ENCODE measurements around the gene LARGE1. TPM values are rescaled to one million over a fixed set of nuclear protein-coding genes. Genes with fewer than 3 reads are reported as not detected.

Gene LARGE1
- total and polyA plus RNA-seq, 9 of the 15 experiments (the other 6 are each of a cell fraction or from before 2014, with no cell fraction given), result 0.01 to 0.66 (median 0.14) TPM; not detected in 2

GRCh38 chr22:33321466-33321865 lies 598.8 kb downstream of the LARGE1 start (continued):
- TF ChIP-seq, protein P1, sequence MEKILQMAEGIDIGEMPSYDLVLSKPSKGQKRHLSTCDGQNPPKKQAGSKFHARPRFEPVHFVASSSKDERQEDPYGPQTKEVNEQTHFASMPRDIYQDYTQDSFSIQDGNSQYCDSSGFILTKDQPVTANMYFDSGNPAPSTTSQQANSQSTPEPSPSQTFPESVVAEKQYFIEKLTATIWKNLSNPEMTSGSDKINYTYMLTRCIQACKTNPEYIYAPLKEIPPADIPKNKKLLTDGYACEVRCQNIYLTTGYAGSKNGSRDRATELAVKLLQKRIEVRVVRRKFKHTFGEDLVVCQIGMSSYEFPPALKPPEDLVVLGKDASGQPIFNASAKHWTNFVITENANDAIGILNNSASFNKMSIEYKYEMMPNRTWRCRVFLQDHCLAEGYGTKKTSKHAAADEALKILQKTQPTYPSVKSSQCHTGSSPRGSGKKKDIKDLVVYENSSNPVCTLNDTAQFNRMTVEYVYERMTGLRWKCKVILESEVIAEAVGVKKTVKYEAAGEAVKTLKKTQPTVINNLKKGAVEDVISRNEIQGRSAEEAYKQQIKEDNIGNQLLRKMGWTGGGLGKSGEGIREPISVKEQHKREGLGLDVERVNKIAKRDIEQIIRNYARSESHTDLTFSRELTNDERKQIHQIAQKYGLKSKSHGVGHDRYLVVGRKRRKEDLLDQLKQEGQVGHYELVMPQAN (IDR thresholded peaks at IDR 0.05; ENCODE audit: borderline replicate concordance), result no peak
- no peak for TF ChIP-seq TFAM (CRISPR knock-in tag; conservative IDR thresholded peaks at IDR 0.05)
- no peak for TF ChIP-seq NONO (IDR thresholded peaks at IDR 0.05; ENCODE audit: low read depth in 2 of 2, low read length in 1 of 2)
- TF ChIP-seq GABPB1 (CRISPR knock-in tag; IDR thresholded peaks at IDR 0.05), result no peak
- no peak for TF ChIP-seq SMAD4 (CRISPR knock-in tag; conservative IDR thresholded peaks at IDR 0.05)
- TF ChIP-seq NFE2 (IDR thresholded peaks at IDR 0.05; ENCODE audit: low read depth), result no peak
- no peak for TF ChIP-seq FOXP1 (CRISPR knock-in tag; IDR thresholded peaks at IDR 0.05)
- TF ChIP-seq SIRT6 (IDR thresholded peaks at IDR 0.05; ENCODE audit: low read depth, low read length), result no peak
- TF ChIP-seq NELFE (IDR thresholded peaks at IDR 0.05; ENCODE audit: insufficient read depth, insufficient read length), result no peak
- TF ChIP-seq ZNF655 (CRISPR knock-in tag; IDR thresholded peaks at IDR 0.05), result no peak
- TF ChIP-seq EHMT2 (IDR thresholded peaks at IDR 0.05), result no peak

All from K562 (cell line).